HFFc6 (cell line): Measurements from ENCODE around the gene TSKS. TPM values are rescaled to one million over a fixed set of nuclear protein-coding genes. Genes with fewer than 3 reads are reported as not detected.

Experiments used
- DNase-seq: peaks from one replicate; pipeline ENCODE4 v3.0.0-alpha.2; 2018
- H3K27ac Mint-ChIP-seq: 2 replicates; pipeline ENCODE4 v1.8.0; 2020; ENCODE audit warnings: mild to moderate bottlenecking, mixed read lengths
- H3K27me3 Mint-ChIP-seq: 2 replicates; pipeline ENCODE4 v1.8.0; 2021; ENCODE audit warnings: mild to moderate bottlenecking, moderate library complexity, mixed read lengths; ENCODE audit not compliant: insufficient read depth
- H3K36me3 Mint-ChIP-seq: 2 replicates; pipeline ENCODE4 v1.8.0; 2021; ENCODE audit warnings: low read depth, mixed read lengths
- H3K4me1 Mint-ChIP-seq: 2 replicates; pipeline ENCODE4 v1.8.0; 2020; ENCODE audit warnings: low read depth, mixed read lengths
- H3K4me3 Mint-ChIP-seq: 2 replicates; pipeline ENCODE4 v1.8.0; 2020; ENCODE audit warnings: mild to moderate bottlenecking, moderate library complexity, mixed read lengths
- H3K9me3 Mint-ChIP-seq: 2 replicates; pipeline ENCODE4 v1.8.0; 2020; ENCODE audit warnings: mild to moderate bottlenecking, mixed read lengths
- CTCF ChIP-seq: fragments of 200-600 bp; sonication (generic); IDR thresholded peaks from 2 replicates; pipeline ENCODE4 v1.5.0; 2021; ENCODE audit warnings: antibody characterized with exemption, mild to moderate bottlenecking
- total RNA-seq, 6 experiments: library from RNA; stranded (reverse); fragmentation: NEBNext Ultra II Directional; extraction: Animal tissue kit (Norgen Biotek cat#: 25700); gene quantifications; 2 replicates in 1 of 6; 3 replicates in 5 of 6; pipeline ENCODE4 v1.2.3, GENCODE V29; 2021

The TSKS gene
- total RNA-seq, 6 experiments from 2014 or later: not detected

- H3K36me3 Mint-ChIP-seq: 0 out of 2 replicates have a peak, but pooled peaks cover 5% of the 10 kb centered on the region
- DNase-seq: no peak
- no peak overlapping the region for H3K4me3 Mint-ChIP-seq
- no peaks in the 10 kb centered on the region for H3K4me1 Mint-ChIP-seq
- H3K9me3 Mint-ChIP-seq: no peaks in the 10 kb centered on the region
- TF ChIP-seq CTCF: no peak
- no peak overlapping the region for H3K27ac Mint-ChIP-seq
- H3K27me3 Mint-ChIP-seq: no peaks in the 10 kb centered on the region; the same call in 1 of the 2 replicates
Measured at GRCh38 chr19:49701271-49701786, 61.8 kb downstream of the TSKS start.

GRCh38 chr19:49700563-49700962, 62.5 kb downstream of the TSKS start:
- Mint-ChIP-seq H3K4me3 (no peak overlapping the region), H3K36me3 (0 out of 2 replicates have a peak, but pooled peaks cover 5% of the 10 kb centered on the region), H3K27me3 (no peaks in the 10 kb centered on the region; the same call in 1 of the 2 replicates), H3K27ac (no peak overlapping the region), H3K4me1 (no peaks in the 10 kb centered on the region), H3K9me3 (no peaks in the 10 kb centered on the region)
- no peak for DNase-seq
- no peak for TF ChIP-seq CTCF

GRCh38 chr19:49699364-49699763, 63.7 kb downstream of the TSKS start:
- Mint-ChIP-seq H3K27ac (no peak overlapping the region), H3K9me3 (no peaks in the 10 kb centered on the region), H3K4me1 (no peaks in the 10 kb centered on the region), H3K36me3 (peaks cover 5% of the 10 kb centered on the region; the same call in 1 of the 2 replicates), H3K4me3 (no peak overlapping the region), H3K27me3 (no peaks in the 10 kb centered on the region; the same call in 1 of the 2 replicates)
- TF ChIP-seq CTCF: no peak
- no peak for DNase-seq

- no peaks in the 10 kb centered on the region for H3K4me1 Mint-ChIP-seq
- H3K9me3 Mint-ChIP-seq: no peaks in the 10 kb centered on the region
- no peak for TF ChIP-seq CTCF
- no peaks in the 10 kb centered on the region; the same call in 1 of the 2 replicates for H3K27me3 Mint-ChIP-seq
- peaks cover 10% of the 10 kb centered on the region for H3K36me3 Mint-ChIP-seq
- no peak for DNase-seq
- no peak overlapping the region for H3K4me3 Mint-ChIP-seq
- no peak overlapping the region for H3K27ac Mint-ChIP-seq
Measured at GRCh38 chr19:49696865-49697264, 66.2 kb downstream of the TSKS start.

GRCh38 chr19:49696115-49696514, 67.0 kb downstream of the TSKS start:
- no peak for TF ChIP-seq CTCF
- no peaks in the 10 kb centered on the region for H3K9me3 Mint-ChIP-seq
- no peak overlapping the region for H3K27ac Mint-ChIP-seq
- H3K4me3 Mint-ChIP-seq: no peak overlapping the region
- H3K4me1 Mint-ChIP-seq: peaks cover 6% of the 10 kb centered on the region
- H3K36me3 Mint-ChIP-seq: peaks cover 10% of the 10 kb centered on the region
- DNase-seq: no peak
- peaks cover under 1% of the 10 kb centered on the region; the same call in 1 of the 2 replicates for H3K27me3 Mint-ChIP-seq
